Neural progenitor cell (in vitro differentiated cells): Measurements from ENCODE around the gene PRR19. TPM values are rescaled to one million over a fixed set of nuclear protein-coding genes. Genes with fewer than 3 reads are reported as not detected.

ENCODE experiments used
- DNase-seq: peaks from one replicate; pipeline ENCODE4 v3.0.0-alpha.2; 2016; ENCODE audit warnings: low spot score
- H2AFZ ChIP-seq: fragments of 200-600 bp; sonication (generic); replicated peaks from 2 replicates; pipeline ENCODE4 v1.6.1; 2016; ENCODE audit warnings: antibody characterized with exemption
- H3F3A ChIP-seq: fragments of 200-600 bp; sonication (generic); 2 replicates; pipeline ENCODE4 v1.6.1; 2016; ENCODE audit warnings: antibody characterized with exemption, low read depth
- H3K27ac ChIP-seq: fragments of 200-600 bp; sonication (generic); 2 replicates; pipeline ENCODE4 v1.5.1; 2016; ENCODE audit warnings: mild to moderate bottlenecking
- H3K27me3 ChIP-seq: fragments of 200-600 bp; sonication (generic); 2 replicates; pipeline ENCODE4 v1.6.1; 2016; ENCODE audit warnings: mild to moderate bottlenecking, moderate library complexity
- H3K36me3 ChIP-seq: fragments of 200-600 bp; sonication (generic); 2 replicates; pipeline ENCODE4 v1.5.1; 2016
- H3K4me1 ChIP-seq: fragments of 200-600 bp; sonication (generic); 2 replicates; pipeline ENCODE4 v1.6.1; 2016; ENCODE audit warnings: mixed run types
- H3K4me2 ChIP-seq: fragments of 200-600 bp; sonication (generic); 2 replicates; pipeline ENCODE4 v1.6.1; 2016
- H3K4me3 ChIP-seq: fragments of 200-600 bp; sonication (generic); 2 replicates; pipeline ENCODE4 v1.5.1; 2016
- H3K79me2 ChIP-seq: fragments of 200-600 bp; sonication (generic); 2 replicates; pipeline ENCODE4 v1.6.1; 2016; ENCODE audit warnings: low read depth
- H3K9ac ChIP-seq: fragments of 200-600 bp; sonication (generic); 2 replicates; pipeline ENCODE4 v1.6.1; 2016
- H3K9me3 ChIP-seq: fragments of 200-600 bp; sonication (generic); 2 replicates; pipeline ENCODE4 v1.5.1; 2016; ENCODE audit warnings: low read depth
- H4K20me1 ChIP-seq: fragments of 200-600 bp; sonication (generic); 2 replicates; pipeline ENCODE4 v1.6.1; 2016; ENCODE audit warnings: low read depth
- H3K27ac Mint-ChIP-seq: 3 replicates; pipeline ENCODE4 v1.8.0; 2021; ENCODE audit warnings: mixed read lengths
- H3K27me3 Mint-ChIP-seq: 2 replicates; pipeline ENCODE4 v1.8.0; 2022; ENCODE audit warnings: low read depth, mild to moderate bottlenecking, inconsistent platforms, moderate library complexity, mixed read lengths; ENCODE audit not compliant: insufficient read depth
- H3K36me3 Mint-ChIP-seq: 3 replicates; pipeline ENCODE4 v1.8.0; 2021; ENCODE audit warnings: mixed read lengths
- H3K4me1 Mint-ChIP-seq: 3 replicates; pipeline ENCODE4 v1.8.0; 2021; ENCODE audit warnings: mixed read lengths
- H3K4me3 Mint-ChIP-seq: 3 replicates; pipeline ENCODE4 v1.8.0; 2021; ENCODE audit warnings: mild to moderate bottlenecking, moderate library complexity, mixed read lengths
- H3K9me3 Mint-ChIP-seq: 3 replicates; pipeline ENCODE4 v1.8.0; 2020; ENCODE audit warnings: mixed read lengths
- EZH2 ChIP-seq: fragments of 200-600 bp; sonication (generic); IDR thresholded peaks from 2 replicates; pipeline ENCODE4 v1.6.1; 2017; ENCODE audit warnings: antibody characterized with exemption, mild to moderate bottlenecking, moderate library complexity
- EZH2phosphoT487 ChIP-seq: fragments of 200-600 bp; sonication (generic); IDR thresholded peaks from 2 replicates; pipeline ENCODE4 v1.6.1; 2017; ENCODE audit warnings: antibody characterized with exemption
- total RNA-seq: library from RNA; depleted of rRNA; stranded (reverse); fragments of >200 nt; gene quantifications from 2 replicates; pipeline ENCODE4 v1.2.3, GENCODE V29; 2015; ENCODE audit warnings: low replicate concordance
- TF ChIP-seq, protein P1 (sequence below): fragments of 200-600 bp; sonication (generic); IDR thresholded peaks from 2 replicates; pipeline ENCODE4 v1.5.1; 2017; ENCODE audit warnings: antibody characterized with exemption, mild to moderate bottlenecking

Gene PRR19
- total RNA-seq, 1 donor from 2014 or later = 1.0 TPM

- peak overlapping the region; percentile 97 for H3K9ac ChIP-seq
- Mint-ChIP-seq H3K27ac (no peak overlapping the region), H3K4me1 (peaks cover 31% of the 10 kb centered on the region), H3K4me3 (no peak overlapping the region), H3K36me3 (no peaks in the 10 kb centered on the region), H3K9me3 (no peaks in the 10 kb centered on the region), H3K27me3 (peaks cover 5% of the 10 kb centered on the region)
- peak overlapping the region; percentile 91 for H3K4me3 ChIP-seq
- H3F3A ChIP-seq = peaks cover 5% of the 10 kb centered on the region
- TF ChIP-seq EZH2phosphoT487 = no peak
- TF ChIP-seq, protein P1, sequence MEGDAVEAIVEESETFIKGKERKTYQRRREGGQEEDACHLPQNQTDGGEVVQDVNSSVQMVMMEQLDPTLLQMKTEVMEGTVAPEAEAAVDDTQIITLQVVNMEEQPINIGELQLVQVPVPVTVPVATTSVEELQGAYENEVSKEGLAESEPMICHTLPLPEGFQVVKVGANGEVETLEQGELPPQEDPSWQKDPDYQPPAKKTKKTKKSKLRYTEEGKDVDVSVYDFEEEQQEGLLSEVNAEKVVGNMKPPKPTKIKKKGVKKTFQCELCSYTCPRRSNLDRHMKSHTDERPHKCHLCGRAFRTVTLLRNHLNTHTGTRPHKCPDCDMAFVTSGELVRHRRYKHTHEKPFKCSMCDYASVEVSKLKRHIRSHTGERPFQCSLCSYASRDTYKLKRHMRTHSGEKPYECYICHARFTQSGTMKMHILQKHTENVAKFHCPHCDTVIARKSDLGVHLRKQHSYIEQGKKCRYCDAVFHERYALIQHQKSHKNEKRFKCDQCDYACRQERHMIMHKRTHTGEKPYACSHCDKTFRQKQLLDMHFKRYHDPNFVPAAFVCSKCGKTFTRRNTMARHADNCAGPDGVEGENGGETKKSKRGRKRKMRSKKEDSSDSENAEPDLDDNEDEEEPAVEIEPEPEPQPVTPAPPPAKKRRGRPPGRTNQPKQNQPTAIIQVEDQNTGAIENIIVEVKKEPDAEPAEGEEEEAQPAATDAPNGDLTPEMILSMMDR = no peak
- no peak for TF ChIP-seq EZH2
- peaks cover 8% of the 10 kb centered on the region for H3K4me1 ChIP-seq
- H3K79me2 ChIP-seq = peaks cover 11% of the 10 kb centered on the region
- H3K27me3 ChIP-seq = no peaks in the 10 kb centered on the region
- peak overlapping the region; percentile 99 for H2AFZ ChIP-seq
- H3K4me2 ChIP-seq = peak overlapping the region; percentile 77
- H3K36me3 ChIP-seq = no peaks in the 10 kb centered on the region
- DNase-seq = peak; percentile 100
- H4K20me1 ChIP-seq = no peaks in the 10 kb centered on the region
- H3K9me3 ChIP-seq = no peaks in the 10 kb centered on the region
- peak overlapping the region; percentile 98 for H3K27ac ChIP-seq
Observed at GRCh38 chr19:42268142-42268703, 33.7 kb upstream of the PRR19 start.

- H2AFZ ChIP-seq = peak within 1 kb of the TSS; percentile 99
- H3K27ac Mint-ChIP-seq = peak within 1 kb of the TSS; percentile 36
- no peak within 1 kb of the TSS for H3K4me3 Mint-ChIP-seq
Observed at GRCh38 chr19:42268704-42269477, 33.0 kb upstream of the PRR19 start, which contains the start of gene CIC. Gene CIC (plus strand): TSS chr19:42269252. CDS start chr19:42271784, 2,532 bp downstream.

GRCh38 chr19:42269478-42270345 is 32.2 kb upstream of the PRR19 start:
- Mint-ChIP-seq H3K9me3 (no peaks in the 10 kb centered on the region), H3K27ac (peak overlapping the region; percentile 36), H3K4me1 (peaks cover 33% of the 10 kb centered on the region), H3K27me3 (peaks cover 5% of the 10 kb centered on the region), H3K36me3 (peaks cover 2% of the 10 kb centered on the region), H3K4me3 (no peak overlapping the region)
- Histone ChIP-seq H3K27me3 (no peaks in the 10 kb centered on the region), H2AFZ (no peak overlapping the region), H3F3A (peaks cover 5% of the 10 kb centered on the region), H3K27ac (no peak overlapping the region), H3K79me2 (peaks cover 11% of the 10 kb centered on the region), H3K9ac (peak overlapping the region; percentile 38), H3K9me3 (no peaks in the 10 kb centered on the region), H3K4me2 (peak overlapping the region; percentile 91), H4K20me1 (no peaks in the 10 kb centered on the region), H3K36me3 (no peaks in the 10 kb centered on the region), H3K4me1 (peaks cover 8% of the 10 kb centered on the region), H3K4me3 (peak overlapping the region; percentile 91)
- DNase-seq = no peak
- no peak for TF ChIP-seq EZH2
- TF ChIP-seq, protein P1 = no peak
- TF ChIP-seq EZH2phosphoT487 = no peak

More at GRCh38 chr19:42268704-42269477, 33.0 kb upstream of the PRR19 start, which contains the start of gene CIC:
- Histone ChIP-seq H3K27ac (peak within 1 kb of the TSS; percentile 98), H3K4me3 (peak within 1 kb of the TSS; percentile 91), H3K79me2 (peaks cover 11% of the 10 kb centered on the region), H3K27me3 (no peaks in the 10 kb centered on the region), H3K9me3 (no peaks in the 10 kb centered on the region), H3K4me2 (peak within 1 kb of the TSS; percentile 91), H4K20me1 (no peaks in the 10 kb centered on the region), H3K4me1 (peaks cover 8% of the 10 kb centered on the region), H3K36me3 (no peaks in the 10 kb centered on the region), H3F3A (peaks cover 5% of the 10 kb centered on the region), H3K9ac (peak within 1 kb of the TSS; percentile 97)
- DNase-seq = peak; percentile 100
- Mint-ChIP-seq H3K9me3 (no peaks in the 10 kb centered on the region), H3K4me1 (peaks cover 31% of the 10 kb centered on the region), H3K36me3 (no peaks in the 10 kb centered on the region), H3K27me3 (peaks cover 5% of the 10 kb centered on the region)
- TF ChIP-seq EZH2 = no peak
- no peak for TF ChIP-seq EZH2phosphoT487
- TF ChIP-seq, protein P1 = no peak
